ENCODE results near the gene SOX10. TPM values are rescaled to one million over a fixed set of nuclear protein-coding genes. Genes with fewer than 3 reads are reported as not detected.

SOX10 gene
- total RNA-seq, 1 experiment from 2014 or later, result not detected

DNA sequence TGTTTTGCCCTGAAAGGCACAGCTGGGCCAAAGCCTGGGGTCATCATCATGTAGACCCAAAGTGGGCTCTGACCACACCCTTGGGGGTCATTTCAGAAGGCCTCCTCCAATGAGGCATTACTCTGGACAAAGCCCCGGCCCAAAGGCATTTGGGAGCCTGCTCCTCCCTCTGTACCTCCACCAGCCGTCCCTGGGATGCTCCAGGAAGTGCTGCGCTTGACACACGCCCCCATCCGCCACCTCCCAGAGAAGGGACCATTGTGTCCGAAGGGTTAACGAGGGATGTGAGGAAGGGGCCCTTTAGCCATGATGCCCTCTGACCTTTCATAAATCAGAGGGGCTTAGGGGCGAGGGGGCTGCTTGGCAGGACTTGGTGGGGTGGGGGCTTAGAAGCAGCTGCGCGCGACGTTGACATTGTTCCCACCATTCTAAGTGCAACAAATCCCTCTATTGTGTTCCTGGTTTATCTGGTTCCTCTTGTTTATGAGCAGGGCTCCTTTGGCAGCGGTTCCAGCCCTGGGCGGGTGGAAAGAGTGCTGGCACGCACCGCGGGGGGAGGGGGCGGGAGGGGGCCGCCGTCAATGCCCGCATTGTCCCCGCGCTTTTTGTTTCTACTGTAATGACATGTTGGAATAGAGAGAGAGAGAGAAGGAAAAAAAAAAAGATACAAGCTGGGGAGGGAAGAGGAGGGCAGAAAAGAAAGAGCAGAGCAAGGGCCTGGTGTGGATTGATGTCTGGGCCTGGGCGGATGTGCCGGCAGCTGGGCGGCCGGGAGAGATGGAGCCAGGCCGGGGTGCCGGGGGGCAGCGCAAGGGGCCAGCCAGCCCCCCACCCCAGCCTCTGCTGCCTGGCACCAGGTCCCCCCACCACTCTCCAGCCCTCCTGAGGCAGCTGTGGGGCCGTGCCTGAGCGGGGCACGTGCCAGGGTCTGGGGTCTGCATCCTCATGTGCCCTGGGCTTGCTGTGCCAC is 32.1 kb upstream of the SOX10 start (continued):
- no peak for TF ChIP-seq TCF7L2 (IDR thresholded peaks at IDR 0.05; ENCODE audit: borderline replicate concordance, extremely low read depth, insufficient read depth, insufficient read length)

DNA sequence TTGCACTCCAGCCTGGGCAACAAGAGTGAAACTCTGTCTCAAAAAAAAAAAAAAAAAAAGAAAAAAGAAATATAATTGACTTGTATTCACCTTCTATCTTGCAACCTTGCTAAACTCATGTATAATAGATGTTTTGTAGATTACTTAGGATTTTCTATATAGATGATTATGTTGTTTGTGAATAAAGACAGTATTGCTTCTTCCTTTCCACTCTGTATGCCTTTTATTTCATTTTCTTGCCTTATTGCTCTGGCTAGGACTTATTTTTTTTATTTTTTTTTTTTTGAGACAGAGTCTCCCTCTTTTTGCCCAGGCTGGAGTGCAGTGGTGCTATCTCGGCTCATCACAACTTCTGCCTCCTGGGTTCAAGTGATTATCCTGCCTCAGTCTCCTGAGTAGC is 29.7 kb upstream of the SOX10 start:
- peaks cover 7 to 29% of the 10 kb centered on the region in 2 experiments; a peak in 3 of 4 replicates for H3K4me1 ChIP-seq (ENCODE audit: control insufficient read depth in 1 of 2, insufficient read depth in 2 of 2, low read length in 2 of 2)
- ATAC-seq (no peak), DNase-seq (ENCODE audit: low read depth, low spot score) (no peak)
- BruUV-seq (replicated peaks), result no TSS peak
- H3K9me2 ChIP-seq (ENCODE audit: insufficient read depth), result no peaks in the 10 kb centered on the region
- H3K27me3 ChIP-seq (ENCODE audit: insufficient read depth, low read length), result no peaks in the 10 kb centered on the region
- ChIA-PET CTCF (no interaction called here), POLR2A (interaction anchor here (0.7 kb wide), 2 partner anchors 852 to 1014 kb away, joined by 3 read pairs; no protein-coding TSS in a partner anchor), RAD21 (ENCODE audit: low non-redundant PET in 1 of 2, low total read pairs in 2 of 2, uncharacterized antibody in 2 of 2, unreplicated experiment in 2 of 2) (no interaction called here)
- no peaks in the 10 kb centered on the region for H3K36me3 ChIP-seq (ENCODE audit: control insufficient read depth in 1 of 2, insufficient read depth in 2 of 2, low read length in 2 of 2)
- intact Hi-C loops (cut with micrococcal nuclease), result no loop called here
- no peak for TF ChIP-seq ZFX (IDR thresholded peaks at IDR 0.05)
- H4K20me1 ChIP-seq (ENCODE audit: insufficient read depth), result no peaks in the 10 kb centered on the region
- no peak overlapping the region for H3K4me3 ChIP-seq (replicated peaks in 1 of 2; ENCODE audit: low read depth in 1 of 2, low read length in 2 of 2)
- no peak overlapping the region for H3K9ac ChIP-seq (ENCODE audit: low read length)
- no peaks in the 10 kb centered on the region for H3K79me2 ChIP-seq (ENCODE audit: insufficient read depth, low read length)
- no peak overlapping the region for H3K4me2 ChIP-seq (ENCODE audit: low read length)
- H3K9me3 ChIP-seq (ENCODE audit: control insufficient read depth in 1 of 2, insufficient read depth in 1 of 2, low read depth in 1 of 2, low read length in 2 of 2), result no peaks in the 10 kb centered on the region
- H2AFZ ChIP-seq (ENCODE audit: low read depth, low read length, poor library complexity, severe bottlenecking), result no peak overlapping the region
- H3K27ac ChIP-seq (ENCODE audit: low read depth, low read length), result no peak overlapping the region

DNA sequence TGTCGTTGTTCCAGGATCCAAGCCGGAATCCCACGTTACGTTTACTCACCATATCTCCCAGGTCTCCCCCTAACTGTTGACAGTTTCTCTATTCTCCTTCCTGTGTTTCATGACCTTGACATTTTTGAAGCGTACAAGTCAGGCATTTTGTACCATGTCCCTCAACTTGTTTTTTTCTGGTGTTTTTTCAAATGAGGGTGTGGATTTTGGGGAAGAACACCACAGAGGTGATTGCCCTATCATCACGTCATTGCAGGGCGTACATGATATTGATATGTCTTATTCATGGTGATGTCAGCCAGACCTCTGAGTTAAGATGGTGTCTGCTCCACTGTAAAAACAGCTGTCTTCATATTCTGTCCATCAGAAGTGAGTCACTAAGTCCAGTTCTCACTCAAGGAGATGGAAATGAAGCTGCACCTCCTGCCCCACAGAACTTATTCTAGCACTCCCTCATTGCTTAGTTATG is 28.3 kb upstream of the SOX10 start:
- Histone ChIP-seq H3K9ac (ENCODE audit: low read length) (no peak overlapping the region), H3K36me3 (ENCODE audit: control insufficient read depth in 1 of 2, insufficient read depth in 2 of 2, low read length in 2 of 2) (no peaks in the 10 kb centered on the region), H3K4me2 (ENCODE audit: low read length) (no peak overlapping the region), H3K79me2 (ENCODE audit: insufficient read depth, low read length) (no peaks in the 10 kb centered on the region), H3K27me3 (ENCODE audit: insufficient read depth, low read length) (no peaks in the 10 kb centered on the region), H3K4me1 (ENCODE audit: control insufficient read depth in 1 of 2, insufficient read depth in 2 of 2, low read length in 2 of 2) (peaks cover 5 to 26% of the 10 kb centered on the region in 2 experiments; a peak in 3 of 4 replicates), H2AFZ (ENCODE audit: low read depth, low read length, poor library complexity, severe bottlenecking) (no peak overlapping the region), H3K9me2 (ENCODE audit: insufficient read depth) (no peaks in the 10 kb centered on the region), H4K20me1 (ENCODE audit: insufficient read depth) (no peaks in the 10 kb centered on the region), H3K4me3 (replicated peaks in 1 of 2; ENCODE audit: low read depth in 1 of 2, low read length in 2 of 2) (no peak overlapping the region), H3K27ac (ENCODE audit: low read depth, low read length) (no peak overlapping the region), H3K9me3 (ENCODE audit: control insufficient read depth in 1 of 2, insufficient read depth in 1 of 2, low read depth in 1 of 2, low read length in 2 of 2) (no peaks in the 10 kb centered on the region)
- intact Hi-C loops (cut with micrococcal nuclease), result no loop called here
- ChIA-PET CTCF (no interaction called here), RAD21 (ENCODE audit: low non-redundant PET in 1 of 2, low total read pairs in 2 of 2, uncharacterized antibody in 2 of 2, unreplicated experiment in 2 of 2) (no interaction called here), POLR2A (interaction anchor here (1.0 kb wide), 1 partner anchor 13 kb away, joined by 3 read pairs; no protein-coding TSS in a partner anchor)
- DNase-seq (ENCODE audit: low read depth, low spot score) (no peak), ATAC-seq (no peak)
- no TSS peak for BruUV-seq (replicated peaks)
- TF ChIP-seq POLR2AphosphoS5 (IDR thresholded peaks at IDR 0.05; ENCODE audit: low read depth, low read length) (no peak), TCF7L2 (IDR thresholded peaks at IDR 0.05; ENCODE audit: borderline replicate concordance, extremely low read depth, insufficient read depth, insufficient read length) (no peak), ELF1 (IDR thresholded peaks at IDR 0.05; ENCODE audit: borderline replicate concordance, low read depth) (no peak)
- TF ChIP-seq, protein P1, sequence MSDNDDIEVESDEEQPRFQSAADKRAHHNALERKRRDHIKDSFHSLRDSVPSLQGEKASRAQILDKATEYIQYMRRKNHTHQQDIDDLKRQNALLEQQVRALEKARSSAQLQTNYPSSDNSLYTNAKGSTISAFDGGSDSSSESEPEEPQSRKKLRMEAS (IDR thresholded peaks at IDR 0.05), result no peak
